GM21367 (cell line): Measurements from ENCODE around the gene SLC25A22.

ENCODE experiments used
- ATAC-seq: cut with Tn5 transposase; IDR thresholded peaks from one replicate; pipeline ENCODE4 v1.9.1; 2021; ENCODE audit not compliant: unreplicated experiment

SLC25A22 gene

DNA sequence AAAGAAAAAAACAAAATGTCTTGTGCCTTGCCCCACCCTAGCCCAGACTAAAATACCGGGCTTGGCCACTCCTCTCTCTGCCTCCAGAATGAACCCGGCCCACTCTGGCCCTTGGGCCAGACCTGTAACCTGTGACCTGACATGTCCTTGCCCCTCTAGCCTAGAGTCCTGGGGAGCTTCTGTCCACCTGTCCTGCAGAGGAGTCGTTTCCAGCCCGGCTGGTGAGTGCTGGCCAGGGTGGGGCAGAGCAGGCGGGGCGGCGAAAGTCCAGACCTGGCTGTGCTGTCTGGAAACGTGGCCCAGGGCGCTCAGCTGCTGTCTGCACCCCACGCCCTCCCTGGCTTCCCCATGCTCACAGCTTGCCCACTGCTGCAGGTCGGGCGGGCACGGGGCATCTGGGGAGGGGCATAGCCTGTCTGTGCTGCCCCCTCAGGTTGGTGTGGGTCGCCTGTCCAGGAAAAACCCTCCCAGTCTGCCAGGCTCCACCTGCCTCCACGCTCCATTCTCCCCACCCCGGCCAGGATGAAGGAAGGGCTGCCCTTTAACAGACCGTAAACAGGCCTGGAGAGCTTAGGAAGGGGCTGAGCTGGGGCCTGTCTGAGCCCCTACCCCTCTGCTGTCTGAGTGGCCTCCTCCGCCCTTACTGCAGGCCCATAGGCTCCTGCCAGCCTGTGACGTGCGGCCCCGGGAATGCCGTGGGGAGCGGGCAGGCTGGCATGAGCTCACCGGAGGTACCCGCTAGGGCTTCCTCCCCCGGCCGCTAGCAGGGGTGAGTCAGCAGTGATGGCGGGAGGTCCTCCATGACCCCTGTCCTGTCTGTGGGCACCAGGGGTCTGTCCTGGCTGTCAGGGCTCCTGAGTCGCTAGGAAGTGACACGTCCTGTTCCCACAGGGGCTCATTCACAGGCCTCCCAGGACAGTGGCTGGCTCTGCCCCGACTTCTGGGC is 36.6 kb upstream of the SLC25A22 start:
- ATAC-seq = no peak

DNA sequence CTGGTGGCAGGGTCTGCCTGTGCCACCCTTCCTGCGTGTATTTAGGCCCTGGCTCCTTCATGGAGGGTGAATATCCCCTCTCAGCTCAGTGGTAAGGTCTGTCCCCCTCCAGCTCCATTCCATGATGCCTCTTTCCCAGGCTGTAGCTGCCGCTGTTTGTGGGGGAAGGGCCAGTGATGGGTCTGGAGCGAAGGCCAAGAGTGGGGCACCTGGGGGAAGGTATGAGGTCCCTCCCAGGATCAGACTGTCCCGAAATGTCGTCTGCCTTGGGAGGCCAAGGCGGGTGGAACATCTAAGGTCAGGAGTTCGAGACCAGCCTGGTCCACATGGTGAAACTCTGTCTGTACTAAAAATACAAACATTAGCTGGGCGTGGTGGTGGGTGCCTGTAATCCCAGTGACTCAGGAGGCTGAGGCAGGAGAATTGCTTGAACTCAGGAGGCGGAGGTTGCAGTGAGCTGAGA is 35.8 kb upstream of the SLC25A22 start:
- ATAC-seq = no peak

DNA sequence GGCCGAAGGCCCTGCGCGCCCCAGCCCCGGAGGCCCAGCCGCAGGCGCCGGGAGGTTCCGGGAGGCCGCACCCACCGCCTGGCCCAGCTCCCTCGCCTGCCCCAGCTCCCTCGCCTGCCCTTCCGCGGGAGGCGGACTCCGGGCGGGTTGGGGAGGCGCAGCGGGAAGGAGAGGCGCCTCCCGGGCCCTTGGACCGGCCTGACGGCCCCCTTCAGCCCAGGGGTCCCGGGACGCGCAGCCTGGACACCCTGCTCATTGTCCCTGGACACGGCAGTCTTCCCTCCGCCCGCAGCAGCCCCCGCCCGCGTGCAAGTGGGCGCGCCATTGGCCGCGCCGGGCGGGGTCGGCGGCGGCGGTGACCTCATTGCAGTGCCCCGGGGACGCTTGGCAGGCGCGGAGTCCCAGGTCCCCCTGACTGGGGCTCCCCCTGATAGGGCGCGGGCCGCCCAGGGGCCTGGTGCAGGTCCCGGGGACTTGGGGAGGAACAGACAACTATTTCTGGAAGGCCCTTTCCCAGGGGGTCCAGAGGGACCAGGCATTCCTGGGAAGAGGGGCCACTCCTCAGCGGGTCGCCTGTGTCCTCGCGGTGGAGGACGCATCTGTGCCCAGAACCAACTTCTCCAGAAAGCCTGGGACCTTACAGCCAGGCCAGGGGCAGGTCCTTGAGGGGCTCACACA is 35.2 kb upstream of the SLC25A22 start:
- no peak for ATAC-seq

DNA sequence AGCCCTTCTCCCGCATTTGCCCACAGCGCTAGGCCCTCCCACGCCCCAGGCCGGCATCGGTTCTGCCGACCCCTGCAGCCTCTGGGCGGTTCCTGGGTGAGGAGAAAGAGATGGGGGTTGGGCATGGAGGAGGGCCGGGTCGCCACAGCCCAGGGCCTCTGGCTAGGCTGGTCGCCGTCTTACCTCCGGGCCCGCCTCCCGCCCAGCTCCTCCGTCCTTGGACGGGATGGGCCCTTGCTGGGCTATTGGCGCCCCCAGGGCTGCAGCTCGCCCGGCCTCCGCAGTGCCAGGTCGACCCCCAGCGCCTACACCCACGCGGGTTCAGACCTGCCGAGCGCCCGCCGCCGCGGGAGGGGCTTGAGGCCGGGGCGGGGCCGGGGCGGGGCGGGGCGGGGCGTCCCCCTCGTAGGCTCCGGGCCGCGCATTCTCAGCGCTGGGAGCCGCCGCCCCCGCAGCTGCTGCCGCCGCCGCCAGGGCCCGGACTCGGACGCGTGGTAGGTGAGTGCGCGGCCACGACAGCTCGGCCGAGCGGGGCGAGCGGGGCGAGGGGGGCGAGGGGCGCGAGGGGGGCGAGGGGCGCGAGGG is 34.5 kb upstream of the SLC25A22 start, which contains the start of gene CD151:
CD151 (plus strand) TSS at position 424 of the 585 bp plus-strand sequence. CDS start 3,118 bp downstream, outside the sequence.
- ATAC-seq = no peak

DNA sequence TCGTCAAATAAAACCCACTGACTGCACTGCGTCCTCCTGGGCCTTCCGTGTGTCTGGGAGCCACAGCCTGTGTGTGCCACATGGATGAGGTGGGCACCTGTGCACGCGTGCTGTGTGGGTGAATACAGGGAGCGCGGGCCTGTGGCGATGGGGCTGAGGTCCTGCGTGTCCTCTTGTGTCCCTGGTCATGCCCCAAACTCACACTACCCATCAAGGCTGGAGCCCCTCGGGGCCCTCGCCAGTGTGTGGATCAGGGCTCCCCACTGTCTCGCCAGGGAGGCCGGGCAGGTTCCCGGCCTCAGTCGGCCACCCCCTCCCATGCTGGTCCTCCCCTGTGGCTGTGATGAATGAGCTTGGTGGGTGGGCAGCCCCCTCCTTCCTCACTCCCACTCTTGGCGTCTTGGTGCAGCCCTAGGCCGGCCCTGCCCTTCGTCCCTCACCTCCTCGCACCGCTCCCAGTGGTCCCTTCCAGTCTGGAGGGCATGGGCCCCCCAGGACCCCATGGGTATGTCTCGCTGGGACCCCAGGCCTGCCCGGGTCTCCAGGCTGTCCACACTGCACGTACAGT is 34.0 kb upstream of the SLC25A22 start:
- ATAC-seq = no peak

DNA sequence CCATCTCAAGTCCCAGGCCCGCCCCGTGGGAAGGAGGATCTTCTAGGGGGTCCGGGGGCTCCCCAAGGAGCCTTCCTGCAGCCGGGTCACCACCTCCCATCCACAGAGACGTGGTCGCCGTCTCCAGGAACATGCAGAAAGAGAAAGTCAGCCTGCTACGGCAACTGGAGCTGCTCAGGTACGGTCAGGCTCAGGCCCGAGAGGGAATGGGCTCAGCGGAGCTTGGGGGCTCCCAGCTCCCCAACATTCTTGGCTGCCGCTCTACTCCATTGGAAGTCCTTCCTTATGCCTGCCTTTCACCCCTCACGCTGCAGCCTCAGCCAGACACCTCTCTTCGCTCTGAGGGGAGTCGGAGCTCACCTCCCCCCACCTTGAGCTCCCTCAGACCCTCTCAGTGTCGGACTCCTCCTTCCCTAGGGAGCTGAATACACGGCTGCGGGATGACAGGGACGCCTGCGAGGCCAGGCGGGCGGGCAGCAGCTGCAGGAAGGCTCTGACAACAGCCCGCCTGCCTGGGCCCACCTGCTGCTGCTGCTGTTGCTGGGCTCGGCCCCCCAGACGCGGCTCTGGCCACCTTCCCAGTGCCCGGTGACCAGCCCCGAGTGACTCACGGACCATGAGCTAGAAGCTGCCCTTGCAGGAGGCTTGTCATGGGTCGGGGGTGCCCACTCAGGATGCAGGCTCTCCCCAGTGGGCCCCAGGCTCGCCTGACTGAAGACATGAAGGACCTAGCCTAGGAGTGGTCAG is 33.2 kb upstream of the SLC25A22 start:
- ATAC-seq = no peak

DNA sequence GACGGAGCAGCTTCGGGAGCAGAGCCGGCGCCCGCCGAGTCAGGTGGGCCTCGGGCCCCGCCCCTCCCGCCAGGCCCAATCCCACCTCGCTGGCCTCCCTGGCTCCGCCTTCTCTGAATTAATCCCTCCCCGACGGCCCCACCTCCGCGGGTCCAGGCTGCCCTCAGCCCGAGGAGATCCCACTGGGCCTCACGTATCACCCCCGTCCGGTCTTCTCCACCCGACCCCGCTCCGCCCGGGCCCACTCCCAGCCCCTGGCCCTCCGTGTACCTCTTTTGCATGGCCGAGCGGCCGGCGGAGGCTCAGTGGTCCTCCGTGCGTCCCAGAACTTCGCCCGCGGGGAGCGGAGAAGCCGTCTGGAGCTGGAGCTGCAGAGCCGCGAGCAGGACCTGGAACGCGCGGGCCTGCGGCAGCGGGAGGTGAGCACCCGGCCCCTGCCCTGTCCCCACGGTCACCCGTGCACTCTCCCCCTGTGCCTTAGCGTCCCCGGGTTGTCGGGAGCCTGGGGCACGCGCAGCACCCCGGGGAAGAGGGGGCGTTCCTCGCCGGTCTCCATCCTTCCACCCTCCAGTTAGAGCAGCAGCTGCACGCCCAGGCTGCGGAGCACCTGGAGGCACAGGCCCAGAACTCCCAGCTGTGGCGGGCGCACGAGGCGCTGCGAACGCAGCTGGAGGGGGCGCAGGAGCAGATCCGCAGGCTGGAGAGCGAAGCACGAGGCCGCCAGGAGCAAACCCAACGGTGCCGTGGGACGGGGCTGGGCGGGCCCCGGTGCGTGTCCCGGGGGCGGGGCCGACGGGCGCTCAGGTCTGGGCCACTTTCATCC is 32.4 kb upstream of the SLC25A22 start:
- ATAC-seq = no peak

DNA sequence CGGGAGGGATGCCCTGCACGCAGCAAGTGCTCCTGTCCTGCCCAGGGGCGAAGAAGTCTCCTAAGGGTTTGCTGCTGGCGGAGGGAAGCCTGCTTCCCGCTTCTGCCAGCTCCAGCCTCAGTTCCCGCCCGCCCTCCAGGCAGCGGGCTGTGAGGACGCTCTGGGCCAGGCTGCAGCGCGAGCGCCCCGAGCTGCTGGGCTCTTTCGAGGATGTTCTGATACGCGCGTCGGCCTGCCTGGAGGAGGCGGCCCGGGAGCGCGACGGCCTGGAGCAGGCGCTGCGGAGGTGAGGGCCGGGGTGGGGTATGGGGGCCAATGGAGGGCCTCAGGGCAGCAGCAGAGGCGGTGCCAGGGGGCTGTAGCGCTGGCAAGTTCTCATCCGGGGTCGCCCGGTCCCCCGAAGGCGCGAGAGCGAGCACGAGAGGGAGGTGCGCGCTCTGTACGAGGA is 31.8 kb upstream of the SLC25A22 start:
- no peak for ATAC-seq

DNA sequence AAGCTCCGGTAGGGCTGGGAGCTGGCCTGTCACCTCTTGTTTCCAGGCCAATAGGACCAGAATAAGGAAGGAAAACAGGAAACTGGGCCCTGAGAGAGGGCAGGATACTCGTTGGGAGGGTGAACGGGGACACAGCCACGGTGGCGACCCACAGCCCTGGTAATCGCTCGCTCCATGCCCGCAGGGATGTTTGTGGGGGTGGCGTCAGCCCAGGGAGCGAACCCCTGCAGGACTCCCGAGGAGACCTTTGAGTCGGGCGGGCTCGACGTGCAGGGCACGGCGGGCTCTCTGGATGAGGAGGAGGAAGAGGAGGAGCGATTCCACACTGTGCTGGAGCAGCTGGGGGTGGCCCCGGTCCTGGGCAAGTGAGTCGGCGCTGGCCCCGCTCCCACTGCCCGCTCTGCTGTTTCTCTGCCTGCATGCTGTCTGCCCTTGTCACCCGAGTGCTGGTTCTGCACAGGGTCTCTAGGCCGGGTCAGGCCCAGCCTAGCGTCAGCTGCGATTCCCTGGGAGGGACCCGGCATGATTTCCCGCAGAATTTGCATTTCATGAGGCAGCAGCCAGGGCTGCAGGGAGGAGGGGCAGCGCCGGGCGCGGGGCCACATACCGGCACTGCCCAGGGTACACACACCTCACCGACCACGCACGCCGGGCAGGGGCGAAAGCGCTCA is 31.2 kb upstream of the SLC25A22 start:
- no peak for ATAC-seq

DNA sequence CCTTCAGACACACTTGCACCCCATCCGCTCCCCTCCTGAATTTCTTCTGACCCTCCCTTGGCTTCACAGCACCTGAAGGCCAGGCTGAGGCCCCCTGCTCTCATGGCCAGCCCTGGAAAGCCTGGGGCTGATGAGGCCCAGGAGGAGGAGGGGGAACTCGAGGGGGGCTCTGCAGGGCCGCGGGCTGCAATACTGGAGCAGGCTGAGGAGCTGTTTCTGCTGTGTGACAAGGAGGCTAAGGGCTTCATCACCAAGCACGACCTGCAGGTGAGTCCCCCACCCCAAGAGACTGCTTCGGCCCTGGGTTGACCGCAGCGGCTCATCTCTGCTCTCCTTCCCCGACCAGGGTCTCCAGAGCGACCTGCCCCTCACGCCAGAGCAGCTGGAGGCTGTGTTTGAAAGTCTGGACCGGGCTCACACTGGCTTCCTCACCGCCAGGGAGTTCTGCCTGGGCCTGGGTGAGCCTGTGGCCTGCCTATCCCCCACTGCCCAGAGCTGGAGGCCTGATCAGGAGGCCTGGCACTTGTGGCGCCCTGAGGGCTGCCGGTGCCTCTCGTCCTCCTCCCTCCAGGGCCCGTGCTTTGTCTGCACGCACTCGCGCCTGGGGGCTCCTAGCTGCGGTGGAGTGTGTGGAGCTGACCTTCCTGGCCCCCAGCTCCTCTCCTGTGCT is 30.6 kb upstream of the SLC25A22 start:
- no peak for ATAC-seq

DNA sequence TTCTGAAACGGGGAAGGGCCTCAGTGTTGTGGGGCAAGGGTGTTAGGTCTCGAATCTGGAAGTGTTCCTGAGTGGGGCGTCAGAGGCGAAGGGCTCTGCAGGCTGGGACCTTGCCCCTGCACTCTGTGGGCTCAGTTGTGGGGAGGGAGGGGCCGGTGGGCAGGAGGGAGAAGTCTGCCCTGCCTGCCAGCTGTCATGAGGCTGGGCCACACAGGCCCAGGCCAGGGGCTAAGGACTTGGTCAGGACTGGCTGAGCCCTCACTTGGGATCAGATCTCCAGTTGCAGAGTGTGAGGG is 29.8 kb upstream of the SLC25A22 start, which contains the start of gene CRACR2B:
CRACR2B (plus strand) TSS at position 23 of the 296 bp plus-strand sequence. CDS start 689 bp downstream, outside the sequence.
- no peak for ATAC-seq

DNA sequence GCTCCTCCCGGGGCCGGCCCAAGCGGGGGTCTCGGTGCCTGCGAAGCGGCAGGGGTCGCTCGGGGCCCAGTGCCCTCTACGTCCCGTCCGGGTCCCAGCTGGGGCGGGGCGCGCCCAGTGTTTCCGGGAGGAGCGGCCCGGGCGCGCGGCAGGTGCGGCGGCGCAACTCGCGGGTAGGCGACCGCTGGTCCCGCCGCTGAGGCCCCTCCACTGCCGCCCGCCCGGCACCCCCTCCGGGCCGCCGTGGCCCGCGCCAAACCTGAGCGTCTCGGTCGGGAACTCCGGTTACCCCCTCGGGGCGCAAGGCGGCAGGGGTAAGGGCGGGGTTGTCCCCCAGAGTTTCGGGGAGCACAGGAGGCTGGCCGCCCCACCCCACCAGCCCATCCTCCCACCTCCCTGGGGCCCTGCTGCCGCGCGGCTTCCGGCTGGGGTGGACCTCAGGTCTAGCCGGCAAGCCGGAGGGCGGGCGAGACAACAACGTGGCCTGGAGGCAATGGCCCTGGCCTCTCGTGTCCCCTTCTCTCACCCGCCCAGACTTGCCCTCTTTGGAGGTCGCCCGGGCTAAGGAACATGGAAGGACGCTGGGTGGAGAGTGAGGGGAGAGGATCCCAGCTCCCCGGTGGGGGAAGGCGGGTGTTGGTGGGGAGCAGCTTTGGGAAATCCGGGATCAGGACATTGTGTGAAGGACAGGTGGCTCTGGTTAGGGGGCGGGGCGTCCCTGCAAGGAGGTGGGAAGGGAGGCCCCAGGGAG is 29.2 kb upstream of the SLC25A22 start:
- no peak for ATAC-seq

DNA sequence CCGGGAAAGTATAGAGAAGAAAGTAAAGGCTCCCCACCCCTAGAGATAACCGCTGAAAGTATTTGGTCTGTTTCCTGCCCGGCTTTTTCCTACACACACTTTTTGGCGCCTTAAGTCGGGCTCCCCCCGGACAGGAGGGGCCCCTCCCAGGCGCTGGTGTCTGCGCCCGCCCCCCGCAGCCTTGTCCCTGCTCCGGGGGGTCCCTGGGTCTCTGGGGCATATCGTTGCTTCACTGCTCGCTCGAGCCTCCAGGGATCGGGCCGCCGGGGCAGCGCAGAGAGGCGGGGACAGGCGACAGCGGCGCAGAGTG is 28.7 kb upstream of the SLC25A22 start:
- no peak for ATAC-seq

DNA sequence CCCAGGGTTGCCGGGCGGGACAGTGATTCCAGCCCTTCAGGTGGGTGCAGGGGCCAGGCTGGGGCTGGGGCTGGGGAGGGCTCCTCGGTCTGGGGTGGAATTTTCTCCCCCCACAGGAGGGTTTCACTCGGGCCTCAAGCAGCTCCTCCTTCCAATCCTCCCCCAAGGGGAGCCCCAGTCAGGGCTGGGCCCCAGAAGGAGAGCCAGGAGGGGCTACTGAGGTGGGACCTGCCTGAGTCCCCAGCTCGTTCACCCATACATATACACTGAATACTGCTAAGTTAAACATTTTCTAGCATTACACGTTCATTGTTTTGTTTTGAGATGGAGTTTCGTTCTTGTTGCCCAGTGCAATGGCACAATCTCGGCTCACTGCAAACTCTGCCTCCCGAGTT is 28.1 kb upstream of the SLC25A22 start:
- no peak for ATAC-seq

DNA sequence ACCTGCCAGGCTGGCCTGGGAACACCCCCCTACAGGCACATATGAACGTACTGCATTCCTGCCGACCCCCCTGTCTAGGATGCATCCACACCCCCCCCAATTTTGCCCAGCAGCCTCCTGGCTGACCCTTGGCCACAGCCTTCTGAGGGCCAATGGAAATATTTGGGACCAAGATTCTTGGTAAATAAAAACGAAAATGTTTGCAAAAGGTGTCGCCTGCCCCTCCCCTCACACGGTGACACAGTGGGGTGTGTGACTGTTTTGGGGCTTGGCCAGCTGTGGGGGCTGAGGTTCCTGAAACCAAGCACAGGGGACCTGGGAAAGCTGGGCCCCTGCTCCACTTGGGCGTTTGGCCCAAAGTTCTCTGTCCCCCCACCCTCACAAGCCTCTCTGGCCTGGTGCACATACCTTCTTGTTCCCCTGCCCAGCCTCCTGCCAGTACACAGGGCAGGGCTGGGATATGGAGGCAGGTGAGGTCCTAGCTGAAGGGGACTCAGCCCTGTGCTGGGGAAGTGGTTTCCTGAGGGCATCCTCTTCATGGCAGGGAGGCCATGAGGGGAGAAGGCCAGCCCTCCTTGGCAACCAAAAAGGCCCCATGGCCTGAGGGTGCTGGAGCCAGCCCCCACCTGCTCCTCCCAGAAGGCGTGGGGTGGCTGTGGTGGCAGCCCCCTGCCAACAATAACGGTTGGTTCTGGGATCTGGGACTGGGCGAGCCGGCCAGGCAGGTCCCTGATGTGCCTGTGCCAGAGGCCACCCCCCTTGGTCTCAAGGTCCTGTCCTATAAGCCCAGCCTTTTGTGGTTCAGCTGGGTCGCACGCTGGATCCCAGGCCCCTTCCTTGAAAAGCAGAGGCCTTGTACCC is 27.5 kb upstream of the SLC25A22 start:
- no peak for ATAC-seq

DNA sequence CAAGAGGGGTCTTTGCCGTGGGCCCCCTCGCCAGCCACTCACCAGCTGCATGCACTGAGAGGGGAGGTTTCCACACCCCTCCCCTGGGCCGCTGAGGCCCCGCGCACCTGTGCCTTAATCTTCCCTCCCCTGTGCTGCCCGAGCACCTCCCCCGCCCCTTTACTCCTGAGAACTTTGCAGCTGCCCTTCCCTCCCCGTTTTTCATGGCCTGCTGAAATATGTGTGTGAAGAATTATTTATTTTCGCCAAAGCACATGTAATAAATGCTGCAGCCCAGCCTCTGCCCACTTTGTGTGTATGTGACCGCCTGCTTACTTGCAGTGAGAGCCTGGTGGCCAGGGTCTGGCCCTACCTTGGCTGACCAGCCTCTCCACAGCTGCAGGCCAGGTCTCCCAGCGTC is 26.9 kb upstream of the SLC25A22 start:
- no peak for ATAC-seq

DNA sequence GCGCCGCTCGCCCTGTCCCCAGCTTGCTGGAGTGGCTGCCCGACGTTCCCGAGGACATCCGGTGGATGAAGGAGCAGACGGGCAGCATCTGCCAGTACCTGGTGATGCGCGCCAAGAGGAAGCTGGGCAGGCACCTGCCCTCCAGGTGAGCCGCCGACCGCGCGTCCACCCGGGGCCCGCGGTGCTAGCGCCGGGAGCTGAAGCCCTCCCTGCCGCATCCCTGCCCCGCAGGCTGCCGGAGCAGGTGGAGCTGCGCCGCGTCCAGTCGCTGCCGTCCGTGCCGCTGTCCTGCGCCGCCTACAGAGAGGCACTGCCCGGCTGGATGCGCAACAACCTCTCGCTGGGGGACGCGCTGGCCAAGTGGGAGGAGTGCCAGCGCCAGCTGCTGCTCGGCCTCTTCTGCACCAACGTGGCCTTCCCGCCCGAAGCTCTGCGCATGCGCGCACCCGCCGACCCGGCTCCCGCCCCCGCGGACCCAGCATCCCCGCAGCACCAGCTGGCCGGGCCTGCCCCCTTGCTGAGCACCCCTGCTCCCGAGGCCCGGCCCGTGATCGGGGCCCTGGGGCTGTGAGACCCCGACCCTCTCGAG is 26.3 kb upstream of the SLC25A22 start:
- no peak for ATAC-seq
